ENCODE data around the gene MAP3K2.
A peak's percentile ranks its signal among the peaks of the same experiment; 100 is the strongest.

MAP3K2 gene

DNA sequence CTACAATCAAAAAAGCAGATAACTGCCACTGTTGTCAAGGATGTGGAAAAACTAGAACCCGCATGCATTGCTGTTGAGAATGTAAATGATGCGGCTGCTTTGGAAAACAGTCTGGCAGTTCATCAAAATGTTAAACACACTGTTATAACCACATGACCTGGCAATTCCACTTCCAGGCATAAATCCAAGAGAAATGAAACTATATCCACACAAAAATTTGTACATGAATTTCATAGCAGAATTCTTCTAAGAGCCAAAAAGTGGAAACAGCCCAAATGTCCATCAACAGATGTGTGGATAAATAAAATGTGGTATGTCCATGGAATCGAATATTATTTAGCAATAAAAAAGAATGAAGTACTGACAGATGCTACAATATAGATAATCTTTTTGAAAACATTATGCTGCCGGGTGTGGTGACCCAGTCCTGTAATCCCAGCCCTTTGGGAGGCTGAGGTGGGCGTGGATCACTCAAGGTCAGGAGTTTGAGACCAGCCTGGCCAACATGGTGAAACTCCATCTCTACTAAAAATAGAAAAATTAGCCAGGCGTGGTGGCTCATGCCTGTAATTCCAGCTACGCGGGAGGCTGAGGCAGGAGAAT is 125.9 kb downstream of the MAP3K2 start:
- in situ Hi-C loops (cut with HindIII; ENCODE audit: low sequenced_read_pairs): no loop called here
- peak; percentile 71 for DNase-seq (ENCODE audit: low read depth)
- TF ChIP-seq, protein P1, sequence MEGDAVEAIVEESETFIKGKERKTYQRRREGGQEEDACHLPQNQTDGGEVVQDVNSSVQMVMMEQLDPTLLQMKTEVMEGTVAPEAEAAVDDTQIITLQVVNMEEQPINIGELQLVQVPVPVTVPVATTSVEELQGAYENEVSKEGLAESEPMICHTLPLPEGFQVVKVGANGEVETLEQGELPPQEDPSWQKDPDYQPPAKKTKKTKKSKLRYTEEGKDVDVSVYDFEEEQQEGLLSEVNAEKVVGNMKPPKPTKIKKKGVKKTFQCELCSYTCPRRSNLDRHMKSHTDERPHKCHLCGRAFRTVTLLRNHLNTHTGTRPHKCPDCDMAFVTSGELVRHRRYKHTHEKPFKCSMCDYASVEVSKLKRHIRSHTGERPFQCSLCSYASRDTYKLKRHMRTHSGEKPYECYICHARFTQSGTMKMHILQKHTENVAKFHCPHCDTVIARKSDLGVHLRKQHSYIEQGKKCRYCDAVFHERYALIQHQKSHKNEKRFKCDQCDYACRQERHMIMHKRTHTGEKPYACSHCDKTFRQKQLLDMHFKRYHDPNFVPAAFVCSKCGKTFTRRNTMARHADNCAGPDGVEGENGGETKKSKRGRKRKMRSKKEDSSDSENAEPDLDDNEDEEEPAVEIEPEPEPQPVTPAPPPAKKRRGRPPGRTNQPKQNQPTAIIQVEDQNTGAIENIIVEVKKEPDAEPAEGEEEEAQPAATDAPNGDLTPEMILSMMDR (IDR thresholded peaks at IDR 0.05; ENCODE audit: low read depth, low read length, missing control alignments): no peak
- H3K4me3 ChIP-seq (ENCODE audit: low read depth, low read length): no peak overlapping the region

DNA sequence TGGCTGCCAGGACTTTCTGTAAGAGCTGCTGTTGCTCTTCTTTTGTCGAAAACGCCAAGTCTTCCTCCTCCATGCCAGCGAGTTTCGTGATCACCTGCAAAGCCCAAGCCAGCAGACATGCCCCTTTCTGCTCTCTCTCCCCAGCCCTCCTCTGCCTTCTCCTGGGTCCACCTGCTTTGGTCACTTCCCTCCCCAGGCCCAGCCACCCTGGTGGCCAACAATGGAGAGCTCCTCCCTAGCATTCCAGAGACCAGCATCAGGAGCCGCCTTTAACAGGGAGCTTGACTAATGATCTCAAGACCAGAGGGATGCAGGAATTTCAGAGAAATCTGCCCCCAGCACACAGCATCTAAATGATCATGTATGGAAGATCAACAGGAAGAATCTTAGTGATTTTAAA is 128.4 kb downstream of the MAP3K2 start:
- in situ Hi-C loops (cut with HindIII; ENCODE audit: low sequenced_read_pairs): no loop called here
- TF ChIP-seq, protein P1 (IDR thresholded peaks at IDR 0.05; ENCODE audit: low read depth, low read length, missing control alignments): no peak
- no peak overlapping the region for H3K4me3 ChIP-seq (ENCODE audit: low read depth, low read length)
- DNase-seq (ENCODE audit: low read depth): no peak

DNA sequence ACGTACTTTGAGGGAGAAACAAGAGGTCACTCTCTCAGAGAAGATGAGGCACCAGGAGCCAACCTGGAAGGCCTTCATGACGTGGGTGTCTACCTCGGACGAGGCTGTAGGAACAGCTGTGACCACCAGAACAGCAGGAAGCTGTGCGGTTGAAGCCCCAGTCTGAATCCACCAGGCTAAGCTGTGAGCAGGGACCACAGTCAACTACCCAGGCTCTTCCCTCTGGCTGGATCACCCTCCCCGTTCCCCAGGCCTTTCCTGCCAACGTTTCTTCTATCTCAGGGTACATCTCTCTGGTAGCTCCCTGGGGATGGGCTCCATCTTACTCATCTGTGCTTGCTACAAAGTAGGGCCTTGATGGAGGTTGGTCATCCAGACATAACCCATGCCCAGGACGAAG is 130.9 kb downstream of the MAP3K2 start:
- DNase-seq (ENCODE audit: low read depth): no peak
- no peak overlapping the region for H3K4me3 ChIP-seq (ENCODE audit: low read depth, low read length)
- in situ Hi-C loops (cut with HindIII; ENCODE audit: low sequenced_read_pairs): no loop called here
- TF ChIP-seq, protein P1 (IDR thresholded peaks at IDR 0.05; ENCODE audit: low read depth, low read length, missing control alignments): no peak

DNA sequence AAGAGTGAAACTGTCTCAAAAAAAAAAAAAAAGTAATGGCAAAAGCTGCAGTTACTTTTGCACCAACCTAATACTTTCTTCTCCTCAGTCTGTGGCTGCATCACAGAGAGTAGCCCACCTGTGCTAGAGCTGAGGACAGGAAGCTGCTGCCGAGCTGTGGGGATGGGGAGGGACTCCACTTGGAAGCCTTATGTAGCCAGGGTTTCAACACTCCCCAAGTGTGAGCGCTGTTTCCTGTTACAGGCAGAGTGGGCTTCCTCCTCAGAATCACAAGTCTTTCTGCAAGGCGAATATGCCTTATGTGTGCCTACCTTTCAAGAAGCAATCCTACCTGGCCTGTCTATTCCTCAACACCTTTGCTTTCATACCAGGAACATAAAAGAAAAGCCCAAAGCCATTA is 131.4 kb downstream of the MAP3K2 start:
- H3K4me3 ChIP-seq (ENCODE audit: low read depth, low read length): no peak overlapping the region
- TF ChIP-seq, protein P1 (IDR thresholded peaks at IDR 0.05; ENCODE audit: low read depth, low read length, missing control alignments): no peak
- in situ Hi-C loops (cut with HindIII; ENCODE audit: low sequenced_read_pairs): no loop called here
- no peak for DNase-seq (ENCODE audit: low read depth)

DNA sequence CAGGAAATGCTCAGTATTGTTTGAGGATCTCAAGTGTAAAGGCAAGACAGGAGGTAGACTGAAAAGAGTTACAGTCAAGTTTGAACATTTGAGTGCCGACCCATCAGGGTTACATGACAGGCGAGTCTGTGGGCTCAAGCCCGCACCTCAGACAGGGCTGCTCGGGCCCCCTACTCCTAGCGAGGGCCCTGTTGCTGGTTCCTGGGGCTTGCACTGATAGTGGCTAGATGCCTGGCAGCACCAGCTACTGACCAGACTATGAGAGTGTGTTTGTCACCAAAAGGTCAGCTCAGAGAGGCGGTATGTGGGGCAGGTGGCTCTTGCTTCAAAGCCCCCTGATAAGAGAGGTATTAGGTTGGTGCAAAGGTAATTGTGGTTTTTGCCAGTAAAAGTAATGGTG is 132.1 kb downstream of the MAP3K2 start:
- no peak for DNase-seq (ENCODE audit: low read depth)
- no peak overlapping the region for H3K4me3 ChIP-seq (ENCODE audit: low read depth, low read length)
- in situ Hi-C loops (cut with HindIII; ENCODE audit: low sequenced_read_pairs): no loop called here
- TF ChIP-seq, protein P1 (IDR thresholded peaks at IDR 0.05; ENCODE audit: low read depth, low read length, missing control alignments): no peak

DNA sequence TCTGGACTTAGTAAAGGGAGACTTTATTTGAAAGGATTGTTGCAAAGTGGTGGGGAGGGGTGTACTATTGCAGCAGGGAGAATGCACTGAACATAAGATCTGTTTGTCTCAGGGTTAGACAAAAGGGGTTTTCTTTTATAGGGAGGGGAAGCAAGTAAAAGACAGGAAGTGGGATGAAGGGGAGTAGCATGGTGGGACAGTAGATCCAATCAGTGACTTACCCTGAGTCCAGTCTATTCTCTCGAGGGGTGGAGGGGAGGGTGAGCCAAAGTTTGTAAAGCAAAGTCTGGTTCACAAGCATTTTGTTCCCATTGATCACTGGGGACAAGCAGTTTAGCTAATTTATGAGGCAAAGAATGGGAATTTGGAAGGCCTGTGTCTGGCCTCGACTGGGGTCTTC is 132.6 kb downstream of the MAP3K2 start:
- no peak for DNase-seq (ENCODE audit: low read depth)
- TF ChIP-seq, protein P1 (IDR thresholded peaks at IDR 0.05; ENCODE audit: low read depth, low read length, missing control alignments): no peak
- H3K4me3 ChIP-seq (ENCODE audit: low read depth, low read length): no peak overlapping the region
- in situ Hi-C loops (cut with HindIII; ENCODE audit: low sequenced_read_pairs): no loop called here

Data from astrocyte of the cerebellum (primary cell).